Neural progenitor cell (in vitro differentiated cells): Measurements from ENCODE around the gene ACBD6.

Experiments used
- CTCF ChIP-seq: fragments of 200-600 bp; sonication (generic); IDR thresholded peaks from 2 replicates; pipeline ENCODE4 v1.5.1; 2017; ENCODE audit warnings: antibody characterized with exemption, mild to moderate bottlenecking
- EZH2 ChIP-seq: fragments of 200-600 bp; sonication (generic); IDR thresholded peaks from 2 replicates; pipeline ENCODE4 v1.6.1; 2017; ENCODE audit warnings: antibody characterized with exemption, mild to moderate bottlenecking, moderate library complexity

- no peak for TF ChIP-seq CTCF
- TF ChIP-seq EZH2 = no peak
These were observed 1.8 kb upstream of the ACBD6 start for GRCh38 chr1:180504186-180504585.
